ENCODE data around the gene LRMDA. TPM values are rescaled to one million over a fixed set of nuclear protein-coding genes. Genes with fewer than 3 reads are reported as not detected.

Gene LRMDA
- total RNA-seq, 1 experiment from 2014 or later = 4.8 TPM

DNA sequence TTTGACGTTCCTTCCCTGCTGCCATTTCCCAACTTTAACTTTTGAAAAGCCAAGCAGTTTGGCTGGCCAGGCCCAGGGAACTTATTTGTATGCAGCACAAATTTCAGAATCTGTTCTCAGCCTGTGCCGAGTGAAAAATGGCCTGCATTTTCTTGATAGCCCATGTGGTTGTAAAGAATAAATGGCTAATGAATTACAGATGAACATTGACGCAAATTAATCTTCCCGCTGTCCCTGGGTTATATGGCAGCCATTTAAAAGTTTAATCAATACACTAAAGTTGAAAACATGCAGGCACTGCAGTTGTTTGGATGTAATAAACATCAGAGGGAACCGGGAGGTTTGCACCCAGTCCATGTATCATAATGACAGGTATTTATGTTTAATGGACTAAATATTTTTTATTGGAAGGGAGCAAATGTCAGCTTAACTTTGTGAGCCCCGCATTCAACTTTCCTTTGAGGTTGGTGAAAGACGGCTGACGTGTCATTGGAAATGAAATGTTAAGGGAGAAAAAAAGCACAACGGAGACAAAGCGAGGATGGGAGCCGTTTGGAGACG lies 1092.4 kb downstream of the LRMDA start:
- ChIA-PET RAD21 (ENCODE audit: low non-redundant PET in 1 of 2, low total read pairs in 2 of 2, uncharacterized antibody in 2 of 2, unreplicated experiment in 2 of 2) (no interaction called here), CTCF (no interaction called here), POLR2A (no interaction called here)
- H3K4me3 ChIP-seq (replicated peaks in 1 of 2; ENCODE audit: low read depth in 1 of 2, low read length in 2 of 2) = no peak overlapping the region
- H2AFZ ChIP-seq (ENCODE audit: low read depth, low read length, poor library complexity, severe bottlenecking) = no peak overlapping the region
- no peaks in the 10 kb centered on the region for H3K36me3 ChIP-seq (ENCODE audit: control insufficient read depth in 1 of 2, insufficient read depth in 2 of 2, low read length in 2 of 2)
- no peaks in the 10 kb centered on the region for H3K4me1 ChIP-seq (ENCODE audit: control insufficient read depth in 1 of 2, insufficient read depth in 2 of 2, low read length in 2 of 2)
- DNase-seq (ENCODE audit: low read depth, low spot score) (no peak), ATAC-seq (no peak)
- H3K27ac ChIP-seq (ENCODE audit: low read depth, low read length) = no peak overlapping the region
- H3K27me3 ChIP-seq (ENCODE audit: insufficient read depth, low read length) = no peaks in the 10 kb centered on the region
- BruUV-seq (replicated peaks) = no TSS peak
- no peak for TF ChIP-seq CBX3 (IDR thresholded peaks at IDR 0.05; ENCODE audit: low read depth)
- TF ChIP-seq JUND (IDR thresholded peaks at IDR 0.05) = no peak
- no peak for TF ChIP-seq SIN3A (IDR thresholded peaks at IDR 0.05; ENCODE audit: low read depth)
- no peak for TF ChIP-seq POLR2AphosphoS5 (IDR thresholded peaks at IDR 0.05; ENCODE audit: low read depth, low read length)
- TF ChIP-seq CTCF (IDR thresholded peaks at IDR 0.05 in 2 of 3, conservative IDR thresholded peaks at IDR 0.05 in 1 of 3; ENCODE audit: borderline replicate concordance in 1 of 3, insufficient read depth in 1 of 3, low read depth in 2 of 3, low read length in 2 of 3) = no peak
- no peak for TF ChIP-seq ZFX (IDR thresholded peaks at IDR 0.05)
- no peak for TF ChIP-seq ATF3 (IDR thresholded peaks at IDR 0.05)
- TF ChIP-seq, protein P1, sequence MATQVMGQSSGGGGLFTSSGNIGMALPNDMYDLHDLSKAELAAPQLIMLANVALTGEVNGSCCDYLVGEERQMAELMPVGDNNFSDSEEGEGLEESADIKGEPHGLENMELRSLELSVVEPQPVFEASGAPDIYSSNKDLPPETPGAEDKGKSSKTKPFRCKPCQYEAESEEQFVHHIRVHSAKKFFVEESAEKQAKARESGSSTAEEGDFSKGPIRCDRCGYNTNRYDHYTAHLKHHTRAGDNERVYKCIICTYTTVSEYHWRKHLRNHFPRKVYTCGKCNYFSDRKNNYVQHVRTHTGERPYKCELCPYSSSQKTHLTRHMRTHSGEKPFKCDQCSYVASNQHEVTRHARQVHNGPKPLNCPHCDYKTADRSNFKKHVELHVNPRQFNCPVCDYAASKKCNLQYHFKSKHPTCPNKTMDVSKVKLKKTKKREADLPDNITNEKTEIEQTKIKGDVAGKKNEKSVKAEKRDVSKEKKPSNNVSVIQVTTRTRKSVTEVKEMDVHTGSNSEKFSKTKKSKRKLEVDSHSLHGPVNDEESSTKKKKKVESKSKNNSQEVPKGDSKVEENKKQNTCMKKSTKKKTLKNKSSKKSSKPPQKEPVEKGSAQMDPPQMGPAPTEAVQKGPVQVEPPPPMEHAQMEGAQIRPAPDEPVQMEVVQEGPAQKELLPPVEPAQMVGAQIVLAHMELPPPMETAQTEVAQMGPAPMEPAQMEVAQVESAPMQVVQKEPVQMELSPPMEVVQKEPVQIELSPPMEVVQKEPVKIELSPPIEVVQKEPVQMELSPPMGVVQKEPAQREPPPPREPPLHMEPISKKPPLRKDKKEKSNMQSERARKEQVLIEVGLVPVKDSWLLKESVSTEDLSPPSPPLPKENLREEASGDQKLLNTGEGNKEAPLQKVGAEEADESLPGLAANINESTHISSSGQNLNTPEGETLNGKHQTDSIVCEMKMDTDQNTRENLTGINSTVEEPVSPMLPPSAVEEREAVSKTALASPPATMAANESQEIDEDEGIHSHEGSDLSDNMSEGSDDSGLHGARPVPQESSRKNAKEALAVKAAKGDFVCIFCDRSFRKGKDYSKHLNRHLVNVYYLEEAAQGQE (IDR thresholded peaks at IDR 0.05; ENCODE audit: low read depth) = no peak
- TF ChIP-seq FOSL1 (IDR thresholded peaks at IDR 0.05; ENCODE audit: low read depth) = no peak
- TF ChIP-seq, protein P2, sequence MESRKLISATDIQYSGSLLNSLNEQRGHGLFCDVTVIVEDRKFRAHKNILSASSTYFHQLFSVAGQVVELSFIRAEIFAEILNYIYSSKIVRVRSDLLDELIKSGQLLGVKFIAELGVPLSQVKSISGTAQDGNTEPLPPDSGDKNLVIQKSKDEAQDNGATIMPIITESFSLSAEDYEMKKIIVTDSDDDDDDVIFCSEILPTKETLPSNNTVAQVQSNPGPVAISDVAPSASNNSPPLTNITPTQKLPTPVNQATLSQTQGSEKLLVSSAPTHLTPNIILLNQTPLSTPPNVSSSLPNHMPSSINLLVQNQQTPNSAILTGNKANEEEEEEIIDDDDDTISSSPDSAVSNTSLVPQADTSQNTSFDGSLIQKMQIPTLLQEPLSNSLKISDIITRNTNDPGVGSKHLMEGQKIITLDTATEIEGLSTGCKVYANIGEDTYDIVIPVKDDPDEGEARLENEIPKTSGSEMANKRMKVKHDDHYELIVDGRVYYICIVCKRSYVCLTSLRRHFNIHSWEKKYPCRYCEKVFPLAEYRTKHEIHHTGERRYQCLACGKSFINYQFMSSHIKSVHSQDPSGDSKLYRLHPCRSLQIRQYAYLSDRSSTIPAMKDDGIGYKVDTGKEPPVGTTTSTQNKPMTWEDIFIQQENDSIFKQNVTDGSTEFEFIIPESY (IDR thresholded peaks at IDR 0.05; ENCODE audit: extremely low read depth, insufficient replicate concordance, low read length) = no peak
- TF ChIP-seq MAX (IDR thresholded peaks at IDR 0.05) = no peak
- no peak for TF ChIP-seq RAD21 (IDR thresholded peaks at IDR 0.05; ENCODE audit: low read depth)
- TF ChIP-seq POLR2A (IDR thresholded peaks at IDR 0.05; ENCODE audit: borderline replicate concordance, extremely low read depth, insufficient read depth, insufficient read length) = no peak
- no peak for TF ChIP-seq EZH2 (IDR thresholded peaks at IDR 0.05)
- no peak for TF ChIP-seq TCF7L2 (IDR thresholded peaks at IDR 0.05; ENCODE audit: borderline replicate concordance, extremely low read depth, insufficient read depth, insufficient read length)
- TF ChIP-seq CEBPB (IDR thresholded peaks at IDR 0.05; ENCODE audit: low read depth) = no peak
- TF ChIP-seq YY1 (IDR thresholded peaks at IDR 0.05; ENCODE audit: extremely low read depth, insufficient replicate concordance, low read depth, low read length) = no peak
- TF ChIP-seq ZNF274 (IDR thresholded peaks at IDR 0.05; ENCODE audit: low read depth, low read length) = no peak
- no peak for TF ChIP-seq ELF1 (IDR thresholded peaks at IDR 0.05; ENCODE audit: borderline replicate concordance, low read depth)
- no peak for TF ChIP-seq SRF (IDR thresholded peaks at IDR 0.05; ENCODE audit: low read depth)
- intact Hi-C loops (cut with micrococcal nuclease) = no loop called here
- H3K79me2 ChIP-seq (ENCODE audit: insufficient read depth, low read length) = no peaks in the 10 kb centered on the region
- no peak overlapping the region for H3K9ac ChIP-seq (ENCODE audit: low read length)
- no peaks in the 10 kb centered on the region for H4K20me1 ChIP-seq (ENCODE audit: insufficient read depth)
- no peaks in the 10 kb centered on the region for H3K9me2 ChIP-seq (ENCODE audit: insufficient read depth)
- no peaks in the 10 kb centered on the region for H3K9me3 ChIP-seq (ENCODE audit: control insufficient read depth in 1 of 2, insufficient read depth in 1 of 2, low read depth in 1 of 2, low read length in 2 of 2)
- no peak overlapping the region for H3K4me2 ChIP-seq (ENCODE audit: low read length)

Measured in HCT116 (cell line).